ENCODE measurements around the gene GARIN5A. TPM values are rescaled to one million over a fixed set of nuclear protein-coding genes. Genes with fewer than 3 reads are reported as not detected.

GARIN5A gene
- polyA plus RNA-seq, 1 donor (not counting 4 experiments of a cell fraction or from before 2014, with no cell fraction given), result 0.37 TPM

DNA sequence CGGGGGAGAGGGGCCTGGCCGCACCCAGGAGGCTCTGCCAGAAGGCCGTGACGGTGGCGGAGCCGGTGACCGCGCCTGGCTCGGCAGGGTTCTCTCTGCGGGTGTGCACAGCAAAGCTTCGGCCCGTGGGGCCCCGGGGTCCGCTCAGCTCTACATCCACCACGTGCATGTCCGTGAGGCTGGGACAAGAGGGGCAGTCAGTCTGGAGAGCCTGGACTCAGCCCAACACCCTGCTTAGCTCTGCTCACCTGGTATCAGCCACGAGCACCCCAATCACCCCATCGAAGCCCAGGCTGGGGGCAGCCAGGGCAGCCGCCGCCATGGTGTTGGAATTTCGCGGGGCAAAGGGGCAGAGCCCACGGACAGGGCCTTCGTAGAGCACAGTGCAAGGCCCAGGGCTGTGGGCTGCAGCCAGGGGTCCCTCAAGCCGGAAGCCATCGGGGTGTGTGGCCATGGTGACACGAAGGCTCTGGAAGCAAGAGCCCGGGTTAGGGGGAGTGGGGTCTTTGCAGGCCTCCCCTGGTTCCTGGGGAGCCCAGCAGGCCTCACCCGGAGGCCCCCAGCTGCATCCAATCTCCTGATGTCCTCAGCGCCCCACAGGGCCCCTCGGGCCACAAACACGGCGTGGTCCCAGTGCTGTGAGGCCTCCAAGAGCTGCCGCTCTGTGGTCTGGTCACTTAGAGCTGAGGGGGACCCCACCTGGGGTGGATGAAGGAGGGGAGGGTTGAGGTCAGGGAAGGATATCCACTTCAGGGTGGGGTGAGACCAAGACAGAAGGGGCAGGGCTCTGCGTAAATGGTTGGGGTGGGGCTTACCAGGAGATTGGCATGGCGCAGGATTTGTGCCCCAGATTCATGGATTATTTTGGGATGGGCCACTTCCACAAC is 35.7 kb upstream of the GARIN5A start:
- H3K9ac ChIP-seq (ENCODE audit: control insufficient read depth, extremely low read depth, insufficient read depth, low read length), result peak overlapping the region; percentile 81
- H3K79me2 ChIP-seq (ENCODE audit: control insufficient read depth, insufficient read depth, low read length), result peaks cover 5% of the 10 kb centered on the region
- TF ChIP-seq CTCF (optimal IDR thresholded peaks at IDR 0.05 in 1 of 3, IDR thresholded peaks at IDR 0.05 in 1 of 3, conservative IDR thresholded peaks at IDR 0.05 in 1 of 3; ENCODE audit: extremely low read depth in 1 of 3, insufficient read depth in 2 of 3, low read length in 3 of 3) (no peak), EZH2 (IDR thresholded peaks at IDR 0.05; ENCODE audit: low read length) (no peak)
- H3K27ac ChIP-seq (ENCODE audit: control insufficient read depth, insufficient read depth, low read length), result peak overlapping the region; percentile 52
- FAIRE-seq (no peak), DNase-seq (ENCODE audit: low read depth, low spot score) (no peak)
- H3K36me3 ChIP-seq (ENCODE audit: control insufficient read depth in 2 of 2, extremely low read depth in 1 of 2, insufficient read depth in 2 of 2, low read length in 2 of 2), result no peaks in the 10 kb centered on the region
- peaks cover 8% of the 10 kb centered on the region for H3K27me3 ChIP-seq (ENCODE audit: control insufficient read depth, extremely low read depth, insufficient read depth, low read length)
- dilution Hi-C loops (cut with MboI; ENCODE audit: extremely low pct_ligation_motif_present, low sequenced_read_pairs), result no loop called here
- H3K9me3 ChIP-seq (ENCODE audit: control insufficient read depth, low read depth, low read length), result no peaks in the 10 kb centered on the region
- H3K4me1 ChIP-seq (ENCODE audit: control insufficient read depth, extremely low read depth, insufficient read depth, low read length), result peaks cover 4% of the 10 kb centered on the region
- H4K20me1 ChIP-seq (ENCODE audit: control insufficient read depth, extremely low read depth, insufficient read depth, low read length), result no peaks in the 10 kb centered on the region
- no peak overlapping the region for H2AFZ ChIP-seq (ENCODE audit: control insufficient read depth, low read length)
- H3K4me3 ChIP-seq (ENCODE audit: control insufficient read depth in 2 of 3, extremely low read depth in 1 of 3, insufficient read depth in 2 of 3, low read depth in 1 of 3, low read length in 3 of 3), result peak overlapping the region; percentile 68 to 94 (median 91)
- no peaks in the 10 kb centered on the region for H3K9me1 ChIP-seq (ENCODE audit: control insufficient read depth, extremely low read depth, insufficient read depth, low read length)
- peak overlapping the region; percentile 74 for H3K4me2 ChIP-seq (ENCODE audit: control insufficient read depth, extremely low read depth, insufficient read depth, low read depth, low read length)

- DNase-seq (ENCODE audit: low read depth, low spot score), result peak; percentile 95
- peak; percentile 75 for FAIRE-seq
- H3K27me3 ChIP-seq (ENCODE audit: control insufficient read depth, extremely low read depth, insufficient read depth, low read length), result peaks cover 4% of the 10 kb centered on the region
- H3K4me1 ChIP-seq (ENCODE audit: control insufficient read depth, extremely low read depth, insufficient read depth, low read length), result peaks cover 4% of the 10 kb centered on the region
- peak within 1 kb of the TSS; percentile 91 for H3K4me2 ChIP-seq (ENCODE audit: control insufficient read depth, extremely low read depth, insufficient read depth, low read depth, low read length)
- dilution Hi-C loops (cut with MboI; ENCODE audit: extremely low pct_ligation_motif_present, low sequenced_read_pairs), result no loop called here
- H3K27ac ChIP-seq (ENCODE audit: control insufficient read depth, insufficient read depth, low read length), result peak within 1 kb of the TSS; percentile 68
- H3K9me1 ChIP-seq (ENCODE audit: control insufficient read depth, extremely low read depth, insufficient read depth, low read length), result no peaks in the 10 kb centered on the region
- peak within 1 kb of the TSS; percentile 81 for H3K9ac ChIP-seq (ENCODE audit: control insufficient read depth, extremely low read depth, insufficient read depth, low read length)
- H3K4me3 ChIP-seq (ENCODE audit: control insufficient read depth in 2 of 3, extremely low read depth in 1 of 3, insufficient read depth in 2 of 3, low read depth in 1 of 3, low read length in 3 of 3), result peak within 1 kb of the TSS; percentile 68 to 94 (median 91)
- peaks cover 5% of the 10 kb centered on the region for H3K79me2 ChIP-seq (ENCODE audit: control insufficient read depth, insufficient read depth, low read length)
- TF ChIP-seq CTCF (optimal IDR thresholded peaks at IDR 0.05 in 1 of 3, IDR thresholded peaks at IDR 0.05 in 1 of 3, conservative IDR thresholded peaks at IDR 0.05 in 1 of 3; ENCODE audit: extremely low read depth in 1 of 3, insufficient read depth in 2 of 3, low read length in 3 of 3), result no peak
- TF ChIP-seq EZH2 (IDR thresholded peaks at IDR 0.05; ENCODE audit: low read length), result no peak
- H3K9me3 ChIP-seq (ENCODE audit: control insufficient read depth, low read depth, low read length), result no peaks in the 10 kb centered on the region
- H2AFZ ChIP-seq (ENCODE audit: control insufficient read depth, low read length), result peak within 1 kb of the TSS; percentile 94
- no peaks in the 10 kb centered on the region for H4K20me1 ChIP-seq (ENCODE audit: control insufficient read depth, extremely low read depth, insufficient read depth, low read length)
- H3K36me3 ChIP-seq (ENCODE audit: control insufficient read depth in 2 of 2, extremely low read depth in 1 of 2, insufficient read depth in 2 of 2, low read length in 2 of 2), result no peaks in the 10 kb centered on the region
Observed at GRCh38 chr19:50511069-50511822, 34.6 kb upstream of the GARIN5A start, which contains the start of gene JOSD2. Gene JOSD2 (minus strand): TSS chr19:50511191. CDS start chr19:50510431, 760 bp downstream.
